NCI-H1417 (cell line): ENCODE results near the gene SDK1.
A peak's percentile ranks its signal among the peaks of the same experiment; 100 is the strongest.

Experiments used
- DNase-seq, 3 experiments: peaks; one replicate each; lab custom pipeline; 2025; lab: John Stamatoyannopoulos, UW

SDK1 gene

DNA sequence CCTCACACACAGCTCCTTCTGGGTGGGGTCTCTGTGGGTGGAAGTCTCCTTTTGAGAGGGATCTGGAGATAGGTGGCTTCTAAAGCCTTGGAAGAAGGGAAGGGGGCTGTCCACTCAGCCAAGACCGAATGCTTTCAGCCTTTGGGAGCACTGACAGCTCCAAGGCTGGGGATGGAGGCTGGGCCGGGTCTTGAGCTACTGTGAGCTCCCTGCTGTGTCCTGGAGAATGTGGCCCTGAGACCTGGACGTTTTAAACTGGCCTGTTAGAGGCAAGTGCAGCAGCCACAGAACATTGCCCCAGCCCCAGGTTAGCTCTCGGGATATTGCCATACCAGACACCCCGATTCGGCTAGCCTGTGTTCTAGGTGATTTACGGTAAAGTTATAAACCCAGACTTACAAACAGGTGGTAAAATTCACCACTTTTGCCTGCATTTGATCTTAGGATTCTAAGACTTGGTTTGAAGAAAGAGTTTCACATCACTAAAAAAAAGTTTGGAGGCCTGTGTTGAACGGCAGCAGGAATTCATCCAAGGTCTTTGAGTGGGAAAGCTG is 832.5 kb downstream of the SDK1 start:
- DNase-seq: no peak

DNA sequence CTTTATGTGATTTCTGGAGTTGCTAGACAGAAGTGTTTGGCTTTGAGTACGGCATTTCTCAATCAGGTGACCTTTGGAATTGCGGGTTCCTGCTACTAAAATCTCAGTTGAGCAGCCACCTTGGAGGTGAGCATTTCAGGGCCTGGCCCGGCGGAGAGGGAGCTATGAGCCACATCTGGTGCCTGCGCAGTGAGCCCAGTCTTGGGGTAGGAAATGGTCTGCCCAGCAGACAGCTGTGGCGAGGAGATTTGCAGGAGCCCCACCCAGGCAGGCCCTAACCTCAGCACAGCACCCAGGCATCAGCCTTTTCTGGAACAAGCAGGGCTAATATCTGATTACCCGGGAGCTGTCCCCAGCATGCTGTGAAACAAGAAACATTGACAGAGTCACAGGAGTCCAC is 833.2 kb downstream of the SDK1 start:
- DNase-seq: no peak

DNA sequence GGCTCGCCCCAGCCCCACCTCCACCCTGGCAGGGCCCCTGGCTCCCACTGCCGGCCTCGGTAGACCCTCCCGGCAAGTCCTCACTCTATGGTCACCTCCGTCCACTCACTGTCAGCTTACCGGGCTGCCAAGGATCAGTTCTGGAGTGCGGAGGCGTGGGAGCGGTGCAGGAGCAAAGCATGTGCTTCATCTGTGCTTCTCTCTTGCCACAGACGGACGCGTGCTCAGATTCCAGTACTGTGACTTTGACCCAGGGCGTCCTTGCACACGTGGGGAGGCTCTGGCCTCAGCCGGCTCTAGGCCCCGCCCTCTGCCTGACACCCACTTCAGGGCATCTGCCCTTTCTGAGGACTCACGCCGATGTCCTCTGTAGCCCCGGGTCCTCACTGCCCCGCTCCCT is 833.6 kb downstream of the SDK1 start:
- DNase-seq: no peak

DNA sequence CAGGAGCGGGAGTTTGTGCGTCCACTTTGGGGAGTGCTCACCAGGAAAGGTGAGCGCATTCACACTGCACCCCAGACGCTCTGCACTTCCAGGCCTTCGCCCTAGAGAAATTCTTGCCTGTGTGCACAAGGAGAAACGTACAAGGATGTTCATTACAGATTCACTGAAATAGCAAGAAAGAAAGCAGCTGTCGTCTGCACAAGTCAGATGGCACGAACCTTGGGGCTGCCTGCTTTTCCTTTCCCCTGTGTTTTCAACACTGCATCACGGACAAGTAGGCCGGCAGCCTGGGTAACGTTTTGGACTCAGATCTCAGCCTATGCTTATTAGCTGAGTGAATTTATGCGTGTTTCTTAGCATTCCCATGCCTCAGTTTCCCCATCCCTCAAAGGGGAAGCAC is 834.2 kb downstream of the SDK1 start:
- DNase-seq: no peak

DNA sequence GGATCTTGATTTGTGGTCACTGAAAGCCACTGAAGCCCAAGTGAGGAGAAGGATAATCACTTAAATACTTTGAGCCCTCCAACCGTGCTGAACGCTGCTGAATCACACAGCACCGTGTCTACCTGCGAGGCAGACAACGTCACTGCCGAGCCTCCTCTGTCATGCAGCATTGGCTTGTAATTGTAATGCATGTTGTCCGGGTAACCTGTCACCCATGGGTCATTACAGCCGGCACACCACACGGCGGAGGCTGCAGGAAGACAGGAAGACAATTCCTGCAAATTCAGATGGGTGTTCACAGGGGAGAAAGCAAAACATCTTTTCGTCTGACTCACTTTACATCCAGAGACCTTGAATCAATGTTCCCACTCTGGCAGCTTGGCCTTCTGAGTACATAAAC is 835.0 kb downstream of the SDK1 start:
- DNase-seq: peak in 2 of 3 experiments; percentile 53 to 81

DNA sequence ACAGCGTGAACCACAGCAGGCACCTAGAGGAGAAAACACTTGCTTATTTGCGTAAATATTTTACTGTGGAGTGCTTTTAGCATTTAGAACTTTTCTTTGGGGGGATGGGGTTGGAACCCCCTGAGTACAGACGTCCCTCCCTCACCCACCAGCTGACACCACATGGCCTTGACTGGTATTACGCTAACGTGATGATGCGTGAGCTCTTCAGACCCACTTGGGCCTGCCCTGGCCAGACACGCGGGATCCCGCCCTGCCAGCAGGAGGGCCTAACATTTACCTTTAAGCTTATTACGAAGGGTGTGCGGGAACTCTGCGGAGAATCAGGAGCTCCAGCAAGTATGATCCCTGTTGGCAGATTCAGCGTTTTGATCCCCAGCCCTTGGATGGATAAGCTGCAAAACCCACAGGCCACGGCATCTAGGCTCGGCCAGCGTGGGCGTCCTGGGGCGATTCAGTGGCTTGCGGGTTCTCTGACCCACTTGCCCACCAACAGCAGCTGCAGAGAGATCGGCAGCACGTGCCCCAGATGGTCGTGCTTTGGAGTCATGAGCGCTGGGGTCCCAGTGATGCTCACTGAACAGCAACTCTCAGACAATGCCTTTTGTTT is 835.6 kb downstream of the SDK1 start:
- peak in 2 of 3 experiments; percentile 53 to 77 for DNase-seq

DNA sequence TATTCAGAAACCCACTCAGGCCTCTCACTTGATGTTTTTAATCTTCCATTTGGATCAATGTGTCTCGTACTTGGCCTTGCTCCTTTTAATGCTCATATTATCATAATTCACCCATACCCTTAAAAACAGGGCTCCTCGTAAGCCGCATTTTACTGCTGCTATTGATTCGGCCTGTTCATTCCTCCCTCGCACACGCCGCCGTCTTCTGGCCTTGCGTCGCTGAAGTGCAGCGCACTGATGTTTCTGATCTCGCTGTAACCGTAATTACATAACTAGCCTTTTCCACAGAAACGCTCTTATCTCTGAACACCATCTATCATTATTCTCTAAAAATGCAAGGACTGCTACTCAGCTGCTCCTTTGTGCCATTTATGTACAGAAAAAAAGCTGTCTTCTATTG is 836.5 kb downstream of the SDK1 start:
- DNase-seq: no peak

DNA sequence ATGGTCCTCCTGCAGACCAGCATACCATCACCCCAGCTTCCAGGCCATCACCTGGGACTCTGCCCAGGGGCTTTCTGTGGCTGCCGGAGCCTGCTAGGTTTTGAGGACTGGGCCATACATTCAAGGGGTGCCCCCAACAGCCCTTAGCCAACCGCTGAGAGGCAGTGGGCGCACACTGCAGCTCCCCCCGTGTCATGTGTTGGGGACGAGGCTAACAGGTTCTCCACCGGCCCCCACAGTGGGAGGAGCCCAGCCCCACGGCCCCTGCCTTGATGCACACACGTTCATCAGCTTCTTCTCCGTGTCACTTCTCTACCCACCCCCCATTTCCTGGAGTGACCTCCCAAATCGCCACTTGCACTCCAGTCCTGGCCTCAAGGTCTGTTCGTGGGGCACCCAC is 837.8 kb downstream of the SDK1 start:
- DNase-seq: no peak

DNA sequence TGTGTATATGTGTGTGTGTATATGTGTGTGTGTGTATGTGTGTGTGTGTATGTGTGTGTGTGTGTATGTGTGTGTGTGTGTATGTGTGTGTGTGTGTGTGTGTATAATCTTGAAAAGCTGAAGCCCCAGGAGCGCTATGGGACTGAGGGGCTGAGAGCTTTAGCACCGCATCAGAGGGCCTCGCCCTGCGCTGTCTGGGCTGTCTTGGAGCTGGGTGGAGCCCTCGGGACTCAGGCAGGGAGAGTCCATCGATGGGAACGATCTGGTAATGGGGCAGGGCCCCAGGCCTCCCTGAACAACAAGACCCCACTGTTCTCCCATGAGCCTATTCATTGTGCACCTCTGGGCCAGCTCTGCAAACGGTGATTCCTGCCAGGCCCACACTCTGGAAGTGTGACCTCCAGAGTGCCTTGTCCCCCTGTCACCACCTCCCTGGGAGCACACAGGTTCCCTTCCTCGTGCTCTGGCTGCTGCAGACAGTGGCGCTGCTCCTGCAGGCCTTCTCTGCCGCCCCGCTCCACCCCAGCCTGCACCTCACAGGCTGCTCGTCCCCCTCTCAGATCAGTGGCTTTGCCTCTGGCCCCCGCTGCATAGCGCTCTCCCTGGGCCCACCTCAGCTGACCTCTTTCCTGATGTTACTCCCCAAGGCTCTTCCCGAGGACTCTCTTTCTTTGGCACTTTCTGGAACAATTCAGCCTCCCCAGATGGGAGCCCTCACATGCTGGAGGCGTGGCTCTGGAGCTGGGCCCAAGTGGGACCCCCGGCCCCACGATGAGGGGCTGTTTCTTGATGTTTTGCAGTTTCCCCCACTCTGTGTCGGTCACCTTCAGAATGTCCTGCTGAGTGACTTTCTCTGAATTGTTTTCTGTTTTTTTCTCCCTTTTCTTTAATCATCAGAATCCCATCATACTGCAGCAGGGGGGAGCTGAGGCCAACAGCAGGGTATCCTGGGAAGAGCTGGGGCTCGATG is 838.9 kb downstream of the SDK1 start:
- DNase-seq: no peak

DNA sequence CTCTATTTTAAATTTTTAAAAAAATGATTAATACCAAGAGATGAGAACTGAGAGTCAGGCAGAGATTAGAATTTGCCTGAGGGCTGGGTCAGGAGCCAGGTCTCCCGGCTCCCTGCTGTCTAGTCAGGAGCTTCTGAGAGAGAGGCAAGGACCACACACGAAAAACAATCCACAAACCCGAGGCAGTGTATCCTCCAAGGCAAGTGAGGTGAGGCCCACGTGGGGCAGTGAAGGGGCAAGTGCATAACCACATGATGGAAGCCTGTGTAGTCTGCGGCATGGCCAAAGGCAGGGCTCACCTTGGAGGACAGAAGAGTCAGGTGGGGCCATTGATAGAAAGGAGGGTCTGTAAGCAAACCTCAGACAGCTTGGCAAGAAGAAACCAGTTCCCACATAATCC is 839.9 kb downstream of the SDK1 start:
- DNase-seq: no peak

DNA sequence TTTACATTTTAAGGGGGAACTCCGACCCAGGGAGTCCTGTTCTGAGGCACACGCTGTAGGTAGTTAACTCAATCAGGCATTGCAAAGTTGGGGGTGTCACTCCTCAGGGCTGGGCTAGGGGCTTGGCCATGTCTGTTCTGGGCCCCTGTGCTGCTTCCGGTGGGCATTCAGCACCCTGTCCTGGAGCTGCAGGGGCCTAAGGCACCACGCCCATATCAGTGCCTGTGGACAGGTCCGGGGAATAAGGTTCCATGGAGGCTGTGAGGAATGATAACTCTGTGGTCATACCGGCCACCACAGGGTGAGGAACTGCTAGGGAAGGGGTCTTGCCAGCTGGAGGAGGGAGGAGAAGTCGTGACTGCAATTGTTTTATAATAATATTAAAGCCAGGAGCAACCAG is 842.0 kb downstream of the SDK1 start:
- DNase-seq: no peak

DNA sequence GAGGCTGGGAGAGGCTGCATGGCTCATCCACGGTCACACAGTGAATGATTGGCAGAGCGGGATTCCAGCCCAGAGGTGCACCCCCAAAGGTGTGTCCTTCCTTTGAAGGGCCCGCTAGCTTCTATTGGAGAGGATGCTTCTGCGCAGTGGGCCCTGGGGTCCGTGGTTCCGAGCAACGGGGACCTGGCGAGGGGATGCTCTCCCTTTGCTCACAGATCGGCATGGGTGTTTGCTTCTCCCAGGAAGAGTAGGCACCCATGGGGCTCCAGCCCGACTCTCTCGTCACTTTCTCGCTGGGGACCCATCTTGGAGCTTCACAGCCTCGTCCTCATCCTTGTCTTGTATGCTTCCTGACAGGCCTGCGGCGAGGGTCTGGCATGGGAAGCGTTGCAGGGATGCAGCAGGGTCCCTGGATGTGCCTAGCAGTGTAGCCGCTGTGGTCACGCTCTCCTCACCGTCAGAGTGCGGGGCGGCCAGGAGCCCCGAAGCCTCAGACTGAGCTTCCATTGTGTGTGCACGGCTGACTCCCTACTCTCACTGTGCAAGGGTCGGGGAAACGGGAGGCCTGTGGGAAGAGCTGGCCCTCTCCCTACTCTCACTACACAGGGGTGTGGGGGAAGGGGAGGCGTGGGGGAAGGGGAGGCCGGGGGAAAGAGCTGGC is 842.6 kb downstream of the SDK1 start:
- DNase-seq: no peak

DNA sequence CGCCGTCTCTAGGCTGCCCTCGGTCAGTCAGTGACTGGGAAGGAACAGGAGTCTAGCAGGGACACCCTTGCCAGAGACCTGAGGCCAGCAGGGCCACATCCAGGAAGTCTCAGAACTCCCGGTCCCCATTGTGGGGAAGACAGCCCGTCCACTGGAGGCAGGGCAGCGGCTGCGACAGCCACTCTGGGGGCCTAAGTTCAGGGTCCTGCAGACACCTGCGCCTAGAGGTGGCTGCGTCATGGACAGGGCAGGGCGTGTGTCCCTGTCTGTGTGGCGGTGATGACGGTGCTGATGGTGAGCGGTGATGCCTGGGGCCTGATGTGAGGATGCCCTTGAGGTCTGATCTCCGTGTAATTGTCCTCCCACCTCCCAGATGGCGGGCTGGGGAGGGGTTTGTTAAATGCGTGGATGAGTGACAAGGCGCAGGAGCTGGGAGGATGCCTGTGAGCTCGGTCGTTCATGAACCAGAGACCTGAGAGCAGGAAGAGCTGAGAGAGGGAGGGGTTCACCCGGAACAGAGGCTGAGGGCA is 843.2 kb downstream of the SDK1 start:
- DNase-seq: peak in 2 of 3 experiments; percentile 43 to 48

DNA sequence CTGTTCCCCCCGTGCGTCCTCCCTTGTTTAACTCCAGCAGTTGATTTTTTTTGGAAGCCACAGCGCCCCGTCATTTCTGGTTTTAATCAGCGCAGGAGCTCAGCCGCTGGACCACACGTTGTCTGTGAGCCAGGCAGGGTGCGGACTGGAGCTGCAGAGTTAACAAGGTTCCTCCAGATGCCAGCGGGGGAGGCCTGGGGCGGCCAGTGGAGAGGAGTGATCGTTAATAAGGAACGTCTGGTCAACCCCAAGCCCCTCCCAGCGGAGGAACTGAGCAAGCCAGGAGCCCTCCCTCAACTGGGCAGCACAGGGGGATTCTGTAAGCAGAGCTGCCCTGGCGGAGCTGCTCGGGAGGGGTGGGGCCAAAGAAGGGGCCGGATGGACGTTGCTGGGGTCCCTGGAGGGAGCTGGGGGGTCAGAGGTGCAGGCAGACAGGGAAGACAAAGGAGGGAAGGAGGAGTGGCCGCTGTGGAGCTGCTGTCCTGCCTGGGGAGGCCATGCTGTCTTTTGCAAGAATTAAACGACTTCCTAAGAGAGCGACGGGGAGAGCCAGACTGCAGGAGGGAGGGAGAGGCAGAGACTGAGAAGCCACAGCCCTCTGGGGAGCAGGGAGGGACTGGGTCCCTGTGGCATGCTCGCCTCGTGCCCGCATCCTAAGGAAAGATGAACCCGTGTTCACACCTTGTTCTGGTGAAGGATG is 843.9 kb downstream of the SDK1 start:
- peak in 2 of 3 experiments; percentile 43 to 52 for DNase-seq

DNA sequence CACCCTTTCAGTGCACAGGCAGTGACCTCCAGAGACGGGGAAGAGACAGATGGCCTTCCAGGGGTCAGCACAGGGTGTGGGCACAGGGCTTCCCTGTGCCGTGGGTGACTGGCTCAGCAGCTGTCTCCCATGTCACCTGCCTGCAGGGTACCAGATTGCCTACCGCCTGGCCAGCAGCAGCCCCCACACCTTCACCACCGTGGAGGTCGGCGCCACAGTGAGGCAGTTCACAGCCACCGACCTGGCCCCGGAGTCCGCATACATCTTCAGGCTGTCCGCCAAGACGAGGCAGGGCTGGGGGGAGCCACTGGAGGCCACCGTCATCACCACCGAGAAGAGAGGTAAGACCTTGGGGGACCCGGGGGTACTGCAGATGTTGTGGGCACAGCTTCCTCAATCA is 844.5 kb downstream of the SDK1 start:
- no peak for DNase-seq

DNA sequence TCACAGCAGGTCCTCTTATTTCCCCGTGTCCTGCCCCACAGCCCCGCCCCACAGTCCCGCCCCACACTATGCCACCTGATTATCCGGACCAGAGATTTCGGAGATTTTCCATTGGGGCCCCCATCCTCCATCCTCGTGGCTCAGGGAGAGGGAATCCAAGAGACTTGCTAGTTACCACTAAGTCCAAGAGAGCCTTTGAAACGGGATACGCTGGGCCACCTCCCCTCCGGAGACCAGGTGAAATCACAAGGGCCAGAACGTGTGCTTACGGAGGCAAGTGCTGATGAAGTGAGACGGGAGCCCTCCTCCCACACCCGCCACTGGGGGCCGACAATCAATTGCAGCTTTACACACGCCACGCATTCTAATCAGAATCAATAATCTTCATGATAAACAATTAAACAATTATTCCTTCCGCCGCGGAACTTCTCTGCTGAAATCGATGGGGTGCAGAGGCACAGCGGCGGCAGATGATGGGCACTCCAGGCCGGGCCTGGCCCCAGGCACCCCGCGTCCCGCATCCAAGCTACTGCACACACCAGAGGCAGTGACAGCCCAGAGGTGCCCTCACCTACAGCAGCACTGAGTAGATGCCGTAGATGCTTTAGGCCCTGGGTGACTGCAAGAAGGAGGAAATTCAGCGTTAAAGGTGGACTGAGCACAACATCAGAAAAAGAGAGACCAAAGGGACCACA is 847.0 kb downstream of the SDK1 start:
- DNase-seq: no peak

DNA sequence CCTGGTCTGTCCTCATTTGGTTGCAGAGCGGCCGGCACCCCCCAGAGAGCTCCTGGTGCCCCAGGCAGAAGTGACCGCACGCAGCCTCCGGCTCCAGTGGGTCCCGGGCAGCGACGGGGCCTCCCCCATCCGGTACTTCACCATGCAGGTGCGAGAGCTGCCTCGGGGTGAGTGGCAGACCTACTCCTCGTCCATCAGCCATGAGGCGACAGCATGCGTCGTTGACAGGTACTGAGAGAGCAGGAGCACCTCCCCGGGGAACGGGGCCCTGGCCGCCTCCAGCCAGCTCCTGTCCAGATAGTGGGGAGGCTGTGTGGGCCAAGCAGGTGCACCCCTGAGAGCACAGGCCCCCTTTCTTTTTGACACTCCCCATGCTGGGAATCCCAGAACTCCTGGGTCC is 848.2 kb downstream of the SDK1 start:
- peak in 1 of 3 experiments; percentile 12 for DNase-seq

DNA sequence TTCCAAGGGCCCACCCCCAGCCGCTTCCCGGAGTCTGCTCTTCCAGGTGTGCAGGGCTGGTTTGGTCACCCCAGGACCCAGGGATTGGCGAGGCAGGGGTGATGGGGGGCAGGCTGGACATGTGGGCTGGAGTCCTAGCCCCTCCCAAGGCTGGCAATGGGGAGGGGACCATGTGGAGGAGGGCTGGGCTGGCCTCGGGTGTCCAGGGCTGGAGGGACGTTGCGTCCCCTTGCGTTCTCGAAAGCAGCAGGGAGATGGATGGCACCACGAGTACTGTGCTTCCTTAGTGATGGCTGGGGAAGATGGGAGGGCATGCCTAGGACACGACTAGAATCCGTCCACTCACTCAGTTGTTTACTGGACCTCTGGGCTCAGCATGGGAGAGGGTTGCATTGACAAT is 848.6 kb downstream of the SDK1 start:
- no peak for DNase-seq

DNA sequence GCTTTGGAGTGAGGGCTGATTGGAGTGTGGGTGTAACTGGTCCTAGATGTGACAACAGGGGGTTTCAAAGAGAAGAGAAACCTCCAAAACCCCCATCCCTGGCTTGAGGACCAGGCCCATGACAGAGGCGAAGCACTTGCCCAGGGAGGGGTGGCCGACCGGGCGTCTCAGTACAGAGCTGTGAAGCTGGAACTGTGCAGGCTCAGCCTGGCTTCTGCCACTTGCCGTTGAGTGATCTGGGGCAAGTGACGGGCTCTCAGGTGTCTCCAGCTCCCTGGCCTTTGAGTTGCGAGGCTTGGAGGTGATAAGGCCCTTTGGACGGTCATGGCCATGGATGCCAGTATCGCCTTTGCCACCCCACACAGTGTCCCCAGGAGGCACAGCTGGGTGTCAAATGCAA is 849.7 kb downstream of the SDK1 start:
- no peak for DNase-seq

DNA sequence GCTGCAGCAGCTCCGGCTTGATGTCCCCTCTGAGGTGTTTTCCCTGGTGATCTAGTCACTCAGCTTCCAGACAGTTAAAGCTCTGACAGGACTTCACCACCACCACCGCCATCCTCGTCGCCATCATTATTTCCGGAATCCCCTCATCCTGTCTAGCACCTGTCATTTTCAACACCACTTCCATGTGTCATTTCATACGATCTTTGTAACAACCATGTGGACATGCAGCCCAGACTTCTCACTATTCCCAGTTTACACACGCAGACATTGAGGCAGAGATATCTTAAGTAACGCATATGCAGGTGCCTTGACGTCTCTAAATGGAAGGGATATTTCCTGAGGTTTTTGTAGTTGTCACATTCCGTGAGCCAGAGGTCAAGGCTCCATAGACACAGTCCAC is 850.5 kb downstream of the SDK1 start:
- DNase-seq: no peak

DNA sequence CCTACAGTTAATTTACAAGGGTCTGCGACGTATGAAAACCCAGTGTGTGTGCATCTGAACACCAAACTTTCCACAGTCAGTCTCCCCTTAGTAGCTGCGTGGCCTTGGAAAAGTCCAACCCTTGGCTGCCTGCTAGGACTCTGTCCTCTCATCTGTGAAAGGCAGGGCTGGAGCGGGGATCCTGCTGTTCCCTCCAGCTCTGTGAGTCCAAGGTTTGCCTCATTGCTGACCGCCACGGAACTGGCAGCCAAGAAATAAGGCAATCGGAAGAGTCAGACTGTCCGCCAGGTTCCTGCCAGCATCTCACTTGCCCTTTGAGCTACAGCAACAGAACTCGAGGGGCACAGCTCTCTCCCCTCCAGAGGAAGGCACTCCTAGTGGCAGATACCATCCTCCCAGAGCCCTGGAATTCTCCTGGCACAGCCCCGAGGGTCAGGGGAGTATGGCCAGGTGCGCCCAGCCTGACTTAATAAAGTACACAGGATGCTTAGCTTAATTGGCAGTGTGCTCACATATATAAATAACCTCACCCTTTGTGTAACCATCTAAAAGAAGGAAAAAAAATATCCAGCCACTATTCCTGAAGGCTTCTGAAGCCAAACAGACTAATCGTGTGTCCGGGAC is 851.0 kb downstream of the SDK1 start:
- DNase-seq: peak in 2 of 3 experiments; percentile 62 to 80
